NCI-H345 treated with DMSO at 0.1 percent for 48 hours (cell line): ENCODE data around the gene AMHR2.
"Not testable (repeated sequence)": the region's sequence is repeated elsewhere in the genome, so short reads cannot be mapped to it uniquely, and the experiment has no call there.

ENCODE experiments used
- DNase-seq: peaks from one replicate; lab custom pipeline; 2025; ENCODE audit not compliant: unreplicated experiment; lab: John Stamatoyannopoulos, UW

Gene AMHR2

GRCh38 chr12:53423597-53423996 lies at the start of gene AMHR2:
TSS of gene AMHR2 (plus strand) at chr12:53423855. CDS start at chr12:53423935, 80 bp downstream.
- no peak for DNase-seq

GRCh38 chr12:53374277-53374676 lies 49.4 kb upstream of the AMHR2 start:
- DNase-seq = not testable (repeated sequence)

- DNase-seq = no peak
Measured at GRCh38 chr12:53376747-53377146, 46.9 kb upstream of the AMHR2 start.

- DNase-seq = no peak
Measured at GRCh38 chr12:53378222-53378621, 45.4 kb upstream of the AMHR2 start.

- peak; percentile 24 for DNase-seq
Measured at GRCh38 chr12:53378724-53379388, 44.8 kb upstream of the AMHR2 start.

- peak; percentile 100 for DNase-seq
Measured at GRCh38 chr12:53379389-53380103, 44.1 kb upstream of the AMHR2 start.

GRCh38 chr12:53380104-53380793 lies 43.4 kb upstream of the AMHR2 start, which contains the start of gene SP1:
TSS of gene SP1 (plus strand) at chr12:53380176. CDS start at chr12:53380292, 116 bp downstream.
- DNase-seq = peak; percentile 76

- DNase-seq = no peak
Measured at GRCh38 chr12:53380794-53381730, 42.6 kb upstream of the AMHR2 start.

- DNase-seq = no peak
Measured at GRCh38 chr12:53381731-53382630, 41.7 kb upstream of the AMHR2 start.

- DNase-seq = no peak
Measured at GRCh38 chr12:53383258-53383657, 40.4 kb upstream of the AMHR2 start.

GRCh38 chr12:53386381-53386780 lies 37.3 kb upstream of the AMHR2 start:
- DNase-seq = not testable (repeated sequence)

GRCh38 chr12:53388932-53389331 lies 34.7 kb upstream of the AMHR2 start:
- DNase-seq = no peak

GRCh38 chr12:53389702-53390101 lies 34.0 kb upstream of the AMHR2 start:
- DNase-seq = no peak

- no peak for DNase-seq
Measured at GRCh38 chr12:53391724-53392123, 31.9 kb upstream of the AMHR2 start.

GRCh38 chr12:53399896-53400295 lies 23.8 kb upstream of the AMHR2 start:
- no peak for DNase-seq

- not testable (repeated sequence) for DNase-seq
Measured at GRCh38 chr12:53402351-53402750, 21.3 kb upstream of the AMHR2 start.

- no peak for DNase-seq
Measured at GRCh38 chr12:53402871-53403270, 20.8 kb upstream of the AMHR2 start.

- no peak for DNase-seq
Measured at GRCh38 chr12:53410951-53411350, 12.7 kb upstream of the AMHR2 start.

GRCh38 chr12:53413485-53414204 lies 10.0 kb upstream of the AMHR2 start:
- no peak for DNase-seq
